Body of pancreas (tissue), 4 donors: ENCODE measurements around the gene TMPRSS13. TPM values are rescaled to one million over a fixed set of nuclear protein-coding genes. Genes with fewer than 3 reads are reported as not detected.

Experiments
- ATAC-seq: fragments of 150-250 bp; one replicate; pipeline ENCODE4 v1.9.1; 2016
- DNase-seq, 4 donors: peaks; one replicate each; pipeline ENCODE4 v3.0.0-alpha.2; 2019
- H3K27ac ChIP-seq, 4 donors: fragments of 200-600 bp; sonication (generic); 1 replicate in 3 of 4; 2 replicates in 1 of 4; pipeline versions ENCODE4 v1.5.1 to v1.6.1; 2016 to 2019; ENCODE audit warnings: mild to moderate bottlenecking in 1 of 4, mixed read lengths in 1 of 4, moderate library complexity in 1 of 4
- H3K27me3 ChIP-seq, 2 donors: fragments of 200-600 bp; sonication (generic); one replicate each; pipeline ENCODE4 v1.6.0; 2016; ENCODE audit warnings: mild to moderate bottlenecking in 1 of 2
- H3K36me3 ChIP-seq, 2 donors: fragments of 200-600 bp; sonication (generic); replicated peaks in 1 of 2; 2 replicates each; pipeline ENCODE4 v1.5.1; 2016; ENCODE audit warnings: low read depth in 2 of 2; ENCODE audit not compliant: insufficient read depth in 1 of 2
- H3K4me1 ChIP-seq: fragments of 200-600 bp; sonication (generic); one replicate; pipeline ENCODE4 v1.6.0; 2016
- H3K4me3 ChIP-seq, 2 donors: fragments of 200-600 bp; sonication (generic); 1 replicate in 1 of 2; 2 replicates in 1 of 2; pipeline ENCODE4 v1.5.1; 2016 to 2019
- H3K9me3 ChIP-seq, 3 donors: fragments of 200-600 bp; sonication (generic); 1 replicate in 2 of 3; 2 replicates in 1 of 3; pipeline ENCODE4 v1.5.1; 2016
- POLR2A ChIP-seq, 3 donors: fragments of 450-650 bp; IDR thresholded peaks; one replicate each; pipeline ENCODE4 v1.6.1; 2016; ENCODE audit warnings: antibody characterized with exemption in 3 of 3, mild to moderate bottlenecking in 2 of 3
- WGBS, 2 donors: methylation state at CpG; one replicate each; pipeline ENCODE4 v1.1.5; 2017; 5-methylcytosine and 5-hydroxymethylcytosine counted together
- intact Hi-C: fragments of 100-400 bp; cut with DNase I; formaldehyde crosslinking; loops from one replicate; pipeline ENCODE4 v1.15.1; 2023
- total RNA-seq, 2 donors: library from RNA; depleted of rRNA; stranded (reverse); fragments of >200 nt; gene quantifications; one replicate each; pipeline ENCODE4 v1.1.0, GENCODE V29; 2016
- TF ChIP-seq, protein P1 (sequence below), 7 experiments: fragments of 450-650 bp in 4 of 7; fragments of 200-600 bp in 3 of 7; sonication (generic) in 3 of 7; IDR thresholded peaks; one replicate each; pipeline ENCODE4 v1.5.1; 2016 to 2019; ENCODE audit warnings: antibody characterized with exemption in 7 of 7

Gene TMPRSS13
- total RNA-seq, 2 donors from 2014 or later = 1.6 to 4.9 TPM

DNA sequence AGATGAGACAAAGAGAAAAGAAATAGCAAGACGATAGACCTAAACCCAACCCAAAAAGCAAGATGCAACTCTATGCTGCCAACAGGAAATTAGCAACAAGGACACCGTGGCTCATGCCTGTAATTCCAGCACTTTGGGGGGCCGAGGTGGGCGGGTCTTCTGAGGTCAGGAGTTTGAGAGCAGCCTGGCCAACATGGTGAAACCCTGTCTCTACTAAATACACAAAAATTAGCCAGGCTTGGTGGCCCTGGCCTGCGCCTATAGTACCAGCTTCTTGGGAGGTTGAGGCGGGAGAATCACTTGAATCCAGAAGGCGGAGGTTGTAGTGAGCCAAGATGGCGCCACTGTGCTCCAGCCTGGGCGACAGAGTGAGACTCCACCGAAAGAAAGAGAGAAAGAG lies 32.7 kb upstream of the TMPRSS13 start:
- H3K27ac ChIP-seq = no peak overlapping the region
- no peaks in the 10 kb centered on the region for H3K27me3 ChIP-seq
- H3K36me3 ChIP-seq = no peaks in the 10 kb centered on the region
- ATAC-seq (no peak), DNase-seq (no peak)
- WGBS, 2 donors = 78 to 82% methylated on average over 10 of the region's 10 CpGs
- no peaks in the 10 kb centered on the region for H3K9me3 ChIP-seq
- no peak overlapping the region for H3K4me3 ChIP-seq
- TF ChIP-seq, protein P1, sequence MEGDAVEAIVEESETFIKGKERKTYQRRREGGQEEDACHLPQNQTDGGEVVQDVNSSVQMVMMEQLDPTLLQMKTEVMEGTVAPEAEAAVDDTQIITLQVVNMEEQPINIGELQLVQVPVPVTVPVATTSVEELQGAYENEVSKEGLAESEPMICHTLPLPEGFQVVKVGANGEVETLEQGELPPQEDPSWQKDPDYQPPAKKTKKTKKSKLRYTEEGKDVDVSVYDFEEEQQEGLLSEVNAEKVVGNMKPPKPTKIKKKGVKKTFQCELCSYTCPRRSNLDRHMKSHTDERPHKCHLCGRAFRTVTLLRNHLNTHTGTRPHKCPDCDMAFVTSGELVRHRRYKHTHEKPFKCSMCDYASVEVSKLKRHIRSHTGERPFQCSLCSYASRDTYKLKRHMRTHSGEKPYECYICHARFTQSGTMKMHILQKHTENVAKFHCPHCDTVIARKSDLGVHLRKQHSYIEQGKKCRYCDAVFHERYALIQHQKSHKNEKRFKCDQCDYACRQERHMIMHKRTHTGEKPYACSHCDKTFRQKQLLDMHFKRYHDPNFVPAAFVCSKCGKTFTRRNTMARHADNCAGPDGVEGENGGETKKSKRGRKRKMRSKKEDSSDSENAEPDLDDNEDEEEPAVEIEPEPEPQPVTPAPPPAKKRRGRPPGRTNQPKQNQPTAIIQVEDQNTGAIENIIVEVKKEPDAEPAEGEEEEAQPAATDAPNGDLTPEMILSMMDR (IDR thresholded peaks at IDR 0.05) = no peak
- no peak for TF ChIP-seq POLR2A (IDR thresholded peaks at IDR 0.05)
- intact Hi-C loops = no loop called here
- no peaks in the 10 kb centered on the region for H3K4me1 ChIP-seq

DNA sequence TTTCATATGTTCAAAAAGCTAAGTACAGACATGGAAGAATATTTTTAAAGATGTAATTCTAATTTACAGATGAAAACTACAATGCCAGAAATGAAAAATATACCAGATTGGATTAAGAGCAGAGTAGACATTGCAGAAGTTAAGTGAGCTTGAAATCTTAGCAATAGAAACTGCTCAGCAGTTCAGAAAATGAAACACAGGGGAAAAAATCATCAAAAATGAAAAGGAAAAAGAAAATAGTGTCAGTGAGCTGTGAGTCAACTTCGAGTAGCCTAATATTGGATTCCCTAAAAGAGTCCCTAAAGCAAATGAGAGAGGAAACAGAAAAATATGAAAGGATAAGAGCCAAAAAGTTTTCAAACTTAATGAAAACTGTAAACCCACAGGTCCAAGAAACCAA lies 31.2 kb upstream of the TMPRSS13 start:
- Histone ChIP-seq H3K4me1 (no peaks in the 10 kb centered on the region), H3K9me3 (no peaks in the 10 kb centered on the region), H3K27me3 (no peaks in the 10 kb centered on the region), H3K36me3 (no peaks in the 10 kb centered on the region), H3K4me3 (no peak overlapping the region), H3K27ac (peak overlapping the region in 1 of 4 donors; percentile 54)
- intact Hi-C loops = no loop called here
- 58 to 67% methylated on average over 1 of the region's 1 CpG for WGBS, 2 donors
- DNase-seq (no peak), ATAC-seq (no peak)
- TF ChIP-seq POLR2A (IDR thresholded peaks at IDR 0.05) = no peak
- TF ChIP-seq, protein P1 (IDR thresholded peaks at IDR 0.05) = no peak

DNA sequence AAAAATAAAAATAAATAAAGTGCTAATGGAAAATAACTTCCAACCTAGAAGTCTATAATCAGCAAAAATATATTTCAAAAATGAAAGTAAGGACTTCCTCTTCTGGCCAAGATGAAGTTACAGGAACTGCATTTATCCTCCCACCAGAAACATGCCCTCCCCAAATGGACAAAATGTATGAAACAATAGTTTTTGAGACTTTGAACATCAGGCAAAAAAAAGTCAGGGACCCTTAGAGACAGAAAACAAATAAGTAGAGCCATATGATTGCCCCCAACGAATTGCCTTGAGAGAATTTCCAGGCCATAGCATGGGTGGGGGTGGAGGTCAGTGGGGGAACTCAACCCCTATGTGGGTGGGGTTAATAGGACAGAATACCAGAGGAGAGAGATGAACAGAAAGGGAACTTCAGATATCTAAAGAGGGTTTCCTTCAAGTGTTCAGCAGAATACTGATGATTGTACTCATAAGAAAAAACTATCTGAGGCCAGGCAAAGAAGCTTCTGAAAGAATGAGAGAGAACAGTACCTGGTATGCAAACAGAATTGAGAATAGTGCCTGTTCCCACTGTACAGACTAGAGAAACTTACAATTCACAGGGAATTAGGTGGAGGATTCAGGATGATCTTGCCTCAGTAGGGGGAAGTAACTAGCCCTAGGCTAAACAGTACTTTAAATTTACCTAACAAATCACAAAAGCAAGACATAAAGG lies 30.4 kb upstream of the TMPRSS13 start:
- H3K4me3 ChIP-seq = no peak overlapping the region
- peak overlapping the region in 1 of 4 donors; percentile 54 for H3K27ac ChIP-seq
- H3K9me3 ChIP-seq = no peaks in the 10 kb centered on the region
- H3K4me1 ChIP-seq = no peaks in the 10 kb centered on the region
- no peaks in the 10 kb centered on the region for H3K36me3 ChIP-seq
- intact Hi-C loops = no loop called here
- DNase-seq (no peak), ATAC-seq (no peak)
- 39 to 46% methylated on average over 1 of the region's 1 CpG for WGBS, 2 donors
- no peak for TF ChIP-seq POLR2A (IDR thresholded peaks at IDR 0.05)
- TF ChIP-seq, protein P1 (IDR thresholded peaks at IDR 0.05) = no peak
- H3K27me3 ChIP-seq = no peaks in the 10 kb centered on the region

DNA sequence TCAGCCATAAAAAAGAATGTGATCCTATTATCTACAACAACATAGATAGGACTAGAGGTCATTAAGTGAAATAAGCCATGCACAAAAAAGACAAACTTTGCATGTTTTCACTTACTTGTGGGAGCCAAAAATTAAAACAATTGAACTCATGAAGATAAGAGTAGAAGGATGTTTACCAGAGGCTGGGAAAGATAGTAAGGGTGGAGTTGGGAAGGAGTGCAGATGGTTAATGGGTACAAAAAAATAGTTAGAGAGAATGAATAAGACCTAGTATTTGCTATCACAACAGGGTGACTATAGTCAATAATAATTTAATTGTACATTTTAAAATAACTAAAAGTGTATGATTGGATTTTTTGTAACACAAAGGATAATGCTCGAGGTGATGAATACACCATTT lies 29.7 kb upstream of the TMPRSS13 start:
- ATAC-seq (no peak), DNase-seq (no peak)
- Histone ChIP-seq H3K4me1 (no peaks in the 10 kb centered on the region), H3K27ac (no peak overlapping the region), H3K9me3 (no peaks in the 10 kb centered on the region), H3K27me3 (no peaks in the 10 kb centered on the region), H3K4me3 (no peak overlapping the region), H3K36me3 (no peaks in the 10 kb centered on the region)
- intact Hi-C loops = no loop called here
- TF ChIP-seq, protein P1 (IDR thresholded peaks at IDR 0.05) = no peak
- TF ChIP-seq POLR2A (IDR thresholded peaks at IDR 0.05) = no peak
- 94 to 100% methylated on average over 1 of the region's 1 CpG for WGBS, 2 donors
